Breast epithelium (tissue), 3 donors: ENCODE data around the gene LPGAT1.

Experiments
- CTCF ChIP-seq, 3 donors: fragments of 450-650 bp; IDR thresholded peaks; one replicate each; pipeline ENCODE4 v1.5.1; 2016 to 2017; ENCODE audit warnings: antibody characterized with exemption in 3 of 3, mild to moderate bottlenecking in 3 of 3, moderate library complexity in 3 of 3
- POLR2AphosphoS5 ChIP-seq, 3 donors: sonication (generic); formaldehyde crosslinking; IDR thresholded peaks; one replicate each; pipeline ENCODE4 v1.6.1; 2017; ENCODE audit warnings: antibody characterized with exemption in 3 of 3

- TF ChIP-seq CTCF (IDR thresholded peaks at IDR 0.05): no peak
- no peak for TF ChIP-seq POLR2AphosphoS5 (IDR thresholded peaks at IDR 0.05)
Observed at GRCh38 chr1:211830055-211830327, 572 bp downstream of the LPGAT1 start.
